PC-3 (cell line): ENCODE measurements around the gene TEAD1.

Experiments used
- EZH2 ChIP-seq: fragments of 300-600 bp; sonication (generic); IDR thresholded peaks from one replicate; pipeline ENCODE4 v1.6.1; 2017; ENCODE audit warnings: antibody characterized with exemption, mild to moderate bottlenecking, low read length; ENCODE audit not compliant: unreplicated experiment
- EZH2phosphoT487 ChIP-seq: fragments of 300-600 bp; sonication (generic); IDR thresholded peaks from 2 replicates; pipeline ENCODE4 v1.6.1; 2018; ENCODE audit warnings: mild to moderate bottlenecking, antibody characterized with exemption, low read length, borderline replicate concordance
- TF ChIP-seq, protein P1 (sequence below): fragments of 300-600 bp; sonication (generic); conservative IDR thresholded peaks from 2 replicates; pipeline ENCODE4 v1.5.1; 2017; ENCODE audit warnings: antibody characterized with exemption, low read depth, mild to moderate bottlenecking, low read length

DNA sequence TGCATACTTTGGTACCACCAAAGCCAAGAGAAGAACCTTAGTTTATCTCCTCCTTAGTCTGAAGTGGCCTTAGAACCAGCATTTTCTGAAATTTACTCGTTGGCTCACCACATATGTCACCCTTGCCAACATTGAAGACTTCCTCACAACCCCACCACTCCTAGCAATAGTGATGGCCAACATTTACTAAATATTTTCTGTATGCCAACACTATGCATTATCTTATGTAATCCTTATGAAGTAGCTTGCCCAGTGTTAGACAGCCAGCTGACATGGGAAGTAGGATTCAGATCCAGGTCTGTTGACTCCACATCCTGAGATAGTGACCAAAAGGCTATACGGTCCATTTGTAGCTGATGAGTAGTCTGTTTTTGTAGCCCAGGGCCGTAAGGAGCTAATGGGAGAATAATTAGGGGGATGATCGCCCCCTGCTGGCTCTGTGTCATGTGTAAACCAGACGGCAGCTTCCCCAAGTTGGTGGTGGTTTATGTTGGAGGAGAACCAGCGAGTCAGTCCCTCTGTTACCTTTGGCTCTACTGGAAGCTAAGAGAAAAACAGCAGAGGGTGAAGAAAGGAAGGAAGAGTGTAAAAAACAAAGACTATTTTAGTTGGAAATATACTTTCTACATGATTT lies 214.4 kb downstream of the TEAD1 start:
- TF ChIP-seq, protein P1, sequence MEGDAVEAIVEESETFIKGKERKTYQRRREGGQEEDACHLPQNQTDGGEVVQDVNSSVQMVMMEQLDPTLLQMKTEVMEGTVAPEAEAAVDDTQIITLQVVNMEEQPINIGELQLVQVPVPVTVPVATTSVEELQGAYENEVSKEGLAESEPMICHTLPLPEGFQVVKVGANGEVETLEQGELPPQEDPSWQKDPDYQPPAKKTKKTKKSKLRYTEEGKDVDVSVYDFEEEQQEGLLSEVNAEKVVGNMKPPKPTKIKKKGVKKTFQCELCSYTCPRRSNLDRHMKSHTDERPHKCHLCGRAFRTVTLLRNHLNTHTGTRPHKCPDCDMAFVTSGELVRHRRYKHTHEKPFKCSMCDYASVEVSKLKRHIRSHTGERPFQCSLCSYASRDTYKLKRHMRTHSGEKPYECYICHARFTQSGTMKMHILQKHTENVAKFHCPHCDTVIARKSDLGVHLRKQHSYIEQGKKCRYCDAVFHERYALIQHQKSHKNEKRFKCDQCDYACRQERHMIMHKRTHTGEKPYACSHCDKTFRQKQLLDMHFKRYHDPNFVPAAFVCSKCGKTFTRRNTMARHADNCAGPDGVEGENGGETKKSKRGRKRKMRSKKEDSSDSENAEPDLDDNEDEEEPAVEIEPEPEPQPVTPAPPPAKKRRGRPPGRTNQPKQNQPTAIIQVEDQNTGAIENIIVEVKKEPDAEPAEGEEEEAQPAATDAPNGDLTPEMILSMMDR = peak; percentile 87
- TF ChIP-seq EZH2 = no peak
- TF ChIP-seq EZH2phosphoT487 = no peak
